ENCODE results near the gene PHLPP2. TPM values are rescaled to one million over a fixed set of nuclear protein-coding genes. Genes with fewer than 3 reads are reported as not detected.

Gene PHLPP2
- total RNA-seq, 1 donor from 2014 or later, result 2.6 TPM

DNA sequence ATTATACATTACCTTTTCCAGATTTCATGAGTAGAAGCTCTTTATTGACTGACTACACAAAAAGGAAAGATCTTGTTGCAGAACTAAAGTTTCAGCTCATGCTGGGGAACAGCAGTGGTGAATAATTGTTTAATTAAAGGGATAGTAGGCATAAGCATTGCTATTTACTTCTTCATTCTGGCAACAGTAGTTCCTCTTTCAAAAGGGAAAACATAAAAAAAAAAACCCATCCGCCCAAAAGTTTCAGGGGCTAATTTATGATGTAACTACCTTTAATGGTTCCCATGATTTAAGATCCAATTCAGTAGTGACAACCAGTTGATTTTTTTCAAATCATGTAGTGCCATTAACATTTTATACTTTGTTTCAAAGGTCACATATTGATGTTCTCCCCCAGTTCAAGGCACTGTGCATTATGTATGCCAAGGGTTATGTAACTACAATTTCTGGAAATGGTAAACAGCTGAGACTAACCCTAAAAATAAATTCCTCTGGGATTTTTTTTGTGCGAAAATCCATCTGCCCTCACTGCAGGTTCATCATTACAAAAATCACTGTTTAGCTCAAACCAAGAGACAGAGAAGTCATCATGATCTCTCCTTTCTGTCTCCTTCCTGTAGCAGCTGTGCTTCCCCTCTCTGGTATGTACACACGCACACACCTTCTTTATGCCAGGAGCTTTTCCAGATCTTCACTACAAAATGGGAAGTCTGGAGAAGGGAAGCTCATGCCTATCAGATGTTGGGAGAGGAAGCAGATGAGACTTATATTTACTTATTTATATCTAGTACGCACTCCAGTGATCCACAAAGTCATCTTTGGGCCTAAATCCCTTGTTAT lies 2.2 kb upstream of the PHLPP2 start:
- Histone ChIP-seq H3K27me3 (ENCODE audit: control insufficient read depth, insufficient read depth, low read length) (no peaks in the 10 kb centered on the region), H3K4me3 (ENCODE audit: low read depth, low read length) (no peak overlapping the region), H3K36me3 (ENCODE audit: control insufficient read depth, insufficient read depth, low read length) (no peaks in the 10 kb centered on the region)
- DNase-seq (ENCODE audit: low read depth) (no peak), FAIRE-seq (no peak)
- TF ChIP-seq, protein P1, sequence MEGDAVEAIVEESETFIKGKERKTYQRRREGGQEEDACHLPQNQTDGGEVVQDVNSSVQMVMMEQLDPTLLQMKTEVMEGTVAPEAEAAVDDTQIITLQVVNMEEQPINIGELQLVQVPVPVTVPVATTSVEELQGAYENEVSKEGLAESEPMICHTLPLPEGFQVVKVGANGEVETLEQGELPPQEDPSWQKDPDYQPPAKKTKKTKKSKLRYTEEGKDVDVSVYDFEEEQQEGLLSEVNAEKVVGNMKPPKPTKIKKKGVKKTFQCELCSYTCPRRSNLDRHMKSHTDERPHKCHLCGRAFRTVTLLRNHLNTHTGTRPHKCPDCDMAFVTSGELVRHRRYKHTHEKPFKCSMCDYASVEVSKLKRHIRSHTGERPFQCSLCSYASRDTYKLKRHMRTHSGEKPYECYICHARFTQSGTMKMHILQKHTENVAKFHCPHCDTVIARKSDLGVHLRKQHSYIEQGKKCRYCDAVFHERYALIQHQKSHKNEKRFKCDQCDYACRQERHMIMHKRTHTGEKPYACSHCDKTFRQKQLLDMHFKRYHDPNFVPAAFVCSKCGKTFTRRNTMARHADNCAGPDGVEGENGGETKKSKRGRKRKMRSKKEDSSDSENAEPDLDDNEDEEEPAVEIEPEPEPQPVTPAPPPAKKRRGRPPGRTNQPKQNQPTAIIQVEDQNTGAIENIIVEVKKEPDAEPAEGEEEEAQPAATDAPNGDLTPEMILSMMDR (IDR thresholded peaks at IDR 0.05; ENCODE audit: insufficient read depth, low read length, severe bottlenecking), result no peak

- no peak for FAIRE-seq
- H3K27me3 ChIP-seq (ENCODE audit: control insufficient read depth, insufficient read depth, low read length), result no peaks in the 10 kb centered on the region
- H3K36me3 ChIP-seq (ENCODE audit: control insufficient read depth, insufficient read depth, low read length), result no peaks in the 10 kb centered on the region
- H3K4me3 ChIP-seq (ENCODE audit: low read depth, low read length), result peak overlapping the region; percentile 66
- TF ChIP-seq, protein P1 (IDR thresholded peaks at IDR 0.05; ENCODE audit: insufficient read depth, low read length, severe bottlenecking), result peak; percentile 9
- DNase-seq (ENCODE audit: low read depth), result peak; percentile 29
These were observed 773 bp downstream of the PHLPP2 start for GRCh38 chr16:71723537-71724319.

GRCh38 chr16:71722801-71723536 lies 1.5 kb downstream of the PHLPP2 start:
- Histone ChIP-seq H3K4me3 (ENCODE audit: low read depth, low read length) (peak overlapping the region; percentile 66), H3K36me3 (ENCODE audit: control insufficient read depth, insufficient read depth, low read length) (no peaks in the 10 kb centered on the region), H3K27me3 (ENCODE audit: control insufficient read depth, insufficient read depth, low read length) (no peaks in the 10 kb centered on the region)
- TF ChIP-seq, protein P1 (IDR thresholded peaks at IDR 0.05; ENCODE audit: insufficient read depth, low read length, severe bottlenecking), result no peak
- FAIRE-seq (no peak), DNase-seq (ENCODE audit: low read depth) (peak; percentile 52)

DNA sequence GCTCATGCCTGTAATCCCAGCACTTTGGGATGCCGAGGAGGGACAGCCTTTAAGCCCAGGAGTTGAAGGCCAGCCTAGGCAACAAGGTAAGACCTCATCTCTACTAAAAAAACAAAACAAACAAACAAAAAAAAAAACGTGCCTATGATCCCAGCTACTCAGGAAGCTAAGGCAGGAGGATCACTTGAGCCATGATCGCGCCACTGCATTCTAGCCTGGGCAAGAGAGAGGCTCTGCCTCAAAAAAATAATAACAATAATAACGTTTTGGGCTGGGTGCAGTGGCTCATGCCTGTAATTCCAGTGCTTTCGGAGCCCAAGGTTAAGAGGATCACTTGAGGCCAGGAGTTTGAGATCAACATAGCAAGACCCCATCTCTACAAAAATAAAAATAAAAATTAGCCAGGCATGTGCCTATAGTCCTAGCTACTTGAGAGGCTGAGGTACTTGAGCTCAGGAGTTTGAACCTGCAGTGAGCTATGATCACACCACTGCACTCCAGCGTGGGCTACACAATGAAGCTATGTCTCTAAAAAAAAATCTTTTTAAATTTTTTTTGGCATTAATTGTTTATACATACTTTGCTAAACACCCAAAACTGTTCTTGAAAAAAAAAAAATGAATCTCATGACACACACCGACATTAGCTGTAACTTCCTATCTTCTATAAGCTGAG lies 3.3 kb downstream of the PHLPP2 start:
- TF ChIP-seq, protein P1 (IDR thresholded peaks at IDR 0.05; ENCODE audit: insufficient read depth, low read length, severe bottlenecking), result no peak

GRCh38 chr16:71712501-71712900 lies 12.0 kb downstream of the PHLPP2 start:
- H3K27me3 ChIP-seq (ENCODE audit: control insufficient read depth, insufficient read depth, low read length), result no peaks in the 10 kb centered on the region
- TF ChIP-seq, protein P1 (IDR thresholded peaks at IDR 0.05; ENCODE audit: insufficient read depth, low read length, severe bottlenecking), result no peak
- no peak for DNase-seq (ENCODE audit: low read depth)
- H3K4me3 ChIP-seq (ENCODE audit: low read depth, low read length), result no peak overlapping the region
- H3K36me3 ChIP-seq (ENCODE audit: control insufficient read depth, insufficient read depth, low read length), result no peaks in the 10 kb centered on the region
- FAIRE-seq, result no peak

More for the DNA sequence above, 3.3 kb downstream of the PHLPP2 start:
- DNase-seq (ENCODE audit: low read depth) (no peak), FAIRE-seq (no peak)
- Histone ChIP-seq H3K36me3 (ENCODE audit: control insufficient read depth, insufficient read depth, low read length) (no peaks in the 10 kb centered on the region), H3K4me3 (ENCODE audit: low read depth, low read length) (no peak overlapping the region), H3K27me3 (ENCODE audit: control insufficient read depth, insufficient read depth, low read length) (no peaks in the 10 kb centered on the region)
